ENCODE data around the gene LAGE3. TPM values are rescaled to one million over a fixed set of nuclear protein-coding genes. Genes with fewer than 3 reads are reported as not detected.

The LAGE3 gene
- polyA plus RNA-seq, 1 donor: 13.6 TPM

DNA sequence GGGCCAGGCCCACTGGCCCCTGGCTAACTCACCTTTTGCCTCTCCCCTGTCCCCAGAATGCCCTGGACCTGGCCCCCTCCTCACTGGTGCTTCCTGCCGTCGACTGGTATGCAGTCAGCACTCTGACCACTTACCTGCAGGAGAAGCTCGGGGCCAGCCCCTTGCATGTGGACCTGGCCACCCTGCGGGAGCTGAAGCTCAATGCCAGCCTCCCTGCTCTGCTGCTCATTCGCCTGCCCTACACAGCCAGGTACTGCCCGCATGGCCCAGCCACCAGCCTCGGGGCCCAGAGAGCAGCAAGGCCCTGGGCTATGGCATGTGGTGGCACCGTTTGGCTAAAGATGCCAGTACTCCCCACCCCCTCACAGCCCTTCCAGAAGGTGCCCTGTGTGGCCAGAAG is 46.9 kb downstream of the LAGE3 start:
- no peak for DNase-seq

DNA sequence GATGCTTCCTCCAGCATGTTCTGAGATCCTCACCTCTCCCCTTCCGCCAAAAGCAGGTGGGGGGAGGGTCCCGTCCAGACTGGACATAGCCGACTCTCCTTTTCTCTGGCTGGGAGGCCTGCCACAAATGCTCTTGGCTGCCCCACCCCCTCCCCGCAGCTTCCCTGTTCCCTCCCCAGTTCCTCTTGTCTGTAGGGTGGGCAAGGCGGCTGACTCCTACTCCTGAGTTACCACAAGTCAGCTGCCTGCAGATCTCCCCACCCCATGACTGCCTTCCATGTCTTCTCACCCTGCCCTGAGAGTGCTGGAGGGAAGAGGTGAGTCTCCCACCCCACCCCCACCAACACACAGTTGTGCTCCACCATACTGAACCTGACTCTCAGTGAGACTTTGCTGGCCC is 47.7 kb downstream of the LAGE3 start:
- no peak for DNase-seq

- no peak for DNase-seq
Measured at GRCh38 chrX:154430916-154431315, 48.2 kb downstream of the LAGE3 start.

- DNase-seq: no peak
Measured at GRCh38 chrX:154430479-154430878, 48.6 kb downstream of the LAGE3 start.

DNA sequence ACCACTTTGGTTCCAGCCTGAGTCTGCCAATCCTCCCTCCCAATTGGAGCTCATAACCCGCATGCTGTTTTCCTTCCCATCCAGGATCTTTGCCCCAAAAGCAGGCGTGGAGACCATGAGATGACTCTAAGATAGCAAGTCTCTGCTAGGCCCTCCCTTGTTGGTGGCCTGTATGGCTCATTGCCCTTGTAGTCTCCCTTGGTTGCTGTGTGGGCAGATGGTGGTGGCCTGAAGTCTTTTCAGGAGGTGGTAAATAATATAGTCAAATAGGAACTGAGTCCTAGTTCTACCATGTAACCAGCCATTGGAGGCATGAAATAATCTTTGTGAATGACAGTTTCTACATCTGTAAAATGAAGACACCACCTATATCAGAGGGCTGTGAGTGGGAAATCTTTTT is 49.4 kb downstream of the LAGE3 start:
- DNase-seq: no peak

DNA sequence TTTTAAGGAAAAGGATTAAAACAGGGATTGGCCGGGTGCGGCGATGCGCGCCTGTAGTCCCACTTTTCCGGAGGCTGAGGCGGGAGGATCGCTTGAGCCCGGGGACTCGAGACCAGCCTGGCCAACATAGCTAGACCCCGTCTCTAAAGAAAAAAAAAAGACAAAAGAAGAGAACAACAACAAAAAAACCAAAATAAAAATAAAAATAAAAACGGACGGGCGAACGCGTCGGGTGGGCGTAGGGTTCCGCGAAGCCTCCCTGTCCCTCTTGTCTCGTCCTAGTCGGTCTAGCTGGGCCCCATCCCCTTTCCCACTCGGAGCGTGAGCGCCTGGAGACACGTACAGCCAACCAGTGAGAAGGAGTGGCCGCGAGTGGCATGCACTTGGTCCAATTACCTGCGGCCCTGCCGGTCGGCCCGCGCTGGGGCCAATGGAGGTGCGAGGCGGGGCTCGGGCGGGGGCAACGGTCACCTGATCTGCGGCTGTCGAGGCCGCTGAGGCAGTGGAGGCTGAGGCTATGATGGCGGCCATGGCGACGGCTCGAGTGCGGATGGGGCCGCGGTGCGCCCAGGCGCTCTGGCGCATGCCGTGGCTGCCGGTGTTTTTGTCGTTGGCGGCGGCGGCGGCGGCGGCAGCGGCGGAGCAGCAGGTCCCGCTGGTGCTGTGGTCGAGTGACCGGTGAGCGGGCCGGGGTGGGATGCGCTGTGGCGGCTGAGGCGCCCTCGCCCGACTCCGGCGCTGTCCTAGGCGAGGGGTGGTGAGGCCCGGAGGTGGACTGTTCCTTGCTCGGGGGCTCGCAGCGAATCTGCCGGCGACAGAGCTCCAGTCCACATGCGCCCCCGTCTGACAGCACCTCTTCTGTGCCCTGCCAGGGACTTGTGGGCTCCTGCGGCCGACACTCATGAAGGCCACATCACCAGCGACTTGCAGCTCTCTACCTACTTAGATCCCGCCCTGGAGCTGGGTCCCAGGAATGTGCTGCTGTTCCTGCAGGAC is 50.6 kb downstream of the LAGE3 start, which contains the start of gene ATP6AP1:
TSS of gene ATP6AP1 (plus strand) at position 502 of the 996 bp plus-strand sequence. CDS start at position 518, 16 bp downstream.
- DNase-seq: peak; percentile 92

Other genes with a start within 250 kb of the LAGE3 start
- not detected for gene OPN1MW3, start 221.7 kb downstream of the LAGE3 start, polyA plus RNA-seq (ENCODE audit: insufficient read length)
- not detected for gene TEX28, start 184.2 kb downstream of the LAGE3 start, polyA plus RNA-seq (ENCODE audit: insufficient read length)
- gene TKTL1, start 183.5 kb downstream of the LAGE3 start, polyA plus RNA-seq (ENCODE audit: insufficient read length): 0.67 TPM
- gene FLNA, start 104.6 kb downstream of the LAGE3 start, polyA plus RNA-seq (ENCODE audit: insufficient read length): 304 TPM
- 51.6 TPM for gene EMD, start 100.0 kb downstream of the LAGE3 start, polyA plus RNA-seq (ENCODE audit: insufficient read length)
- gene RPL10, start 80.9 kb downstream of the LAGE3 start, polyA plus RNA-seq (ENCODE audit: insufficient read length): 5,697 TPM
- gene DNASE1L1, start 70.0 kb downstream of the LAGE3 start, polyA plus RNA-seq (ENCODE audit: insufficient read length): 44.6 TPM
- gene TAFAZZIN, start 67.7 kb downstream of the LAGE3 start, polyA plus RNA-seq (ENCODE audit: insufficient read length): 29.9 TPM
- gene ATP6AP1, start 50.6 kb downstream of the LAGE3 start, polyA plus RNA-seq (ENCODE audit: insufficient read length): 65.6 TPM
- gene GDI1, start 42.1 kb downstream of the LAGE3 start, polyA plus RNA-seq (ENCODE audit: insufficient read length): 91.8 TPM
- 63.5 TPM for gene FAM50A, start 35.1 kb downstream of the LAGE3 start, polyA plus RNA-seq (ENCODE audit: insufficient read length)
- gene PLXNA3, start 21.0 kb downstream of the LAGE3 start, polyA plus RNA-seq (ENCODE audit: insufficient read length): 41.3 TPM
- gene UBL4A, start 7.3 kb upstream of the LAGE3 start, polyA plus RNA-seq (ENCODE audit: insufficient read length): 25.9 TPM
- 12.2 TPM for gene SLC10A3, start 11.3 kb upstream of the LAGE3 start, polyA plus RNA-seq (ENCODE audit: insufficient read length)
- 33.9 TPM for gene FAM3A, start 37.0 kb upstream of the LAGE3 start, polyA plus RNA-seq (ENCODE audit: insufficient read length)
- 12.3 TPM for gene G6PD, start 67.6 kb upstream of the LAGE3 start, polyA plus RNA-seq (ENCODE audit: insufficient read length)
- 14.4 TPM for gene IKBKG, start 68.3 kb upstream of the LAGE3 start, polyA plus RNA-seq (ENCODE audit: insufficient read length)
- gene CTAG1A, start 105.9 kb upstream of the LAGE3 start, polyA plus RNA-seq (ENCODE audit: insufficient read length): not detected
- gene CTAG1B, start 140.0 kb upstream of the LAGE3 start, polyA plus RNA-seq (ENCODE audit: insufficient read length): not detected
- gene CTAG2, start 174.3 kb upstream of the LAGE3 start, polyA plus RNA-seq (ENCODE audit: insufficient read length): not detected